ENCODE results near the gene KCNT1.

KCNT1 gene

DNA sequence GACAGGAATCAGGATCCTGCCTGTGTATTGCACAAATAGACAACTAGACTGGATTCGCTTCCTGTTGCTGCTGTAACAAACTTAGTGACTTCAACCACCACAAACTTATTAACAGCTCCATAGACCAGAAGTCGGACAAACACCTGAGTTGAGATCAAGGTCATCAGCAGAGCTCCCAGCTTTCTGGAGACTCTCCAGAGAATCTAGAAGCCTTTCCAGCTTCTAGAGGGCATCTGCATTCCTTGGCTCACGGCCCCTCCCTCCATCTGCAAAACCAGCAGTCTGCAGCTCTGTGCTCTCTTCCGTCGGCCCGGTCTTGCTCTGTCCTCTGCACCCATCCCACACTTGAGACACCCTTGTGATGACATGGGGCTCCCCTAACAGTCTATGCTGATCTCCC lies 99.1 kb downstream of the KCNT1 start:
- Histone ChIP-seq H3K36me3 (no peaks in the 10 kb centered on the region), H3K9ac (no peak overlapping the region), H3K9me3 (no peaks in the 10 kb centered on the region), H3K4me3 (no peak overlapping the region), H3K27ac (peak overlapping the region; percentile 2), H3K27me3 (no peaks in the 10 kb centered on the region), H3K4me1 (peaks cover 43% of the 10 kb centered on the region), H4K20me1 (peaks cover 33% of the 10 kb centered on the region), H3K4me2 (peak overlapping the region; percentile 50)
- TF ChIP-seq Cebpa-rat (IDR thresholded peaks at IDR 0.05) = no peak

DNA sequence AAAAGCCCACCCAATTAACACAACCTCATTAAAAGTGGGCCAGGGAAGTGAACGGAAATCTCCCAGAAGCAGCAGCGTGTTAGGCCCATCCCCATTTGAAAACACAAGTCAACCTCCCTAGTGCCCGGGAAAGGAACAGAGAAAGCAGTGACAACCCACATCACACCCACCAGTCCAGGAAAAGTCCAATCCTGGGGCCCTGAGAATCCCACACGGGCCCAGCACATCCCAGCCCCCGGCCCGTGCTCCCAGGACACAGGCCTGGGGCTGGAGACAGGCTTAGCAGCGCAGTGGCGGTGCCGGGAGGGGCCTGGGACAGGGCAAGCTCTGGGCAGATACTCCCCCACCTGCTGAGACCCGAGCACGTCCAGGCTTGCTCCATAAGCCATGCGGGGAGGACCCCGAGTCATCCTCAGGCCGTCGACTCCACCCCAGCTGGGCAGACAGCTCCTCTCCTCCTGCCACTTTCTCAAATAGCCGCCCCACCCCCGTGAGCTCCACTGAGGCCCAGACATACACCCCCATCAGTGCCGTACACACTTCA lies 101.0 kb downstream of the KCNT1 start:
- no peak overlapping the region for H3K4me3 ChIP-seq
- H3K27ac ChIP-seq = no peak overlapping the region
- H4K20me1 ChIP-seq = peaks cover 50% of the 10 kb centered on the region
- no peak overlapping the region for H3K9ac ChIP-seq
- no peaks in the 10 kb centered on the region for H3K27me3 ChIP-seq
- H3K4me2 ChIP-seq = no peak overlapping the region
- H3K36me3 ChIP-seq = peaks cover 4% of the 10 kb centered on the region; the same call in 1 of the 2 replicates
- H3K9me3 ChIP-seq = no peaks in the 10 kb centered on the region
- H3K4me1 ChIP-seq = peaks cover 51% of the 10 kb centered on the region
- no peak for TF ChIP-seq Cebpa-rat (IDR thresholded peaks at IDR 0.05)

DNA sequence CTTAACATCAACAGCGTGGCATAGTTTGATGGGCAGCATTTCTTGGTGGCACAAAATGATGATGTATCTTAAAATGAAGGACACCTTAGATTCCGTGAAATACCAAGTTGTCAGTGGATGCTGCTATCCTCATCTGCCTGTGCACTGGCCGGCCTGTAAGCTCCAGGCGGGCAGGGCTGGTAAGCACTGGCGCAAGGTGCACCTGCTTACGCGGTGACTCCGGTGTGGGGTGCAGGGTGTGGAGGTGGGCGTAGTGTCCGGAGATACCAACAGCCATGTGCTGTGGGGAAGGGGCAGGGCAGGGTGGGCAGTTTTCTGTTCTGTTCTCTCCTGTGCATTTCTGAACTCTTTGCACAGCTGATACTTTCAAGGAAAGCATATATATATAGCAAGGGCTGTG lies 101.5 kb downstream of the KCNT1 start:
- Histone ChIP-seq H3K4me1 (peaks cover 48% of the 10 kb centered on the region), H3K9ac (no peak overlapping the region), H3K4me3 (no peak overlapping the region), H3K4me2 (no peak overlapping the region), H3K9me3 (no peaks in the 10 kb centered on the region), H3K36me3 (peaks cover 6% of the 10 kb centered on the region; the same call in 1 of the 2 replicates), H3K27ac (no peak overlapping the region), H3K27me3 (no peaks in the 10 kb centered on the region), H4K20me1 (peaks cover 51% of the 10 kb centered on the region)
- no peak for TF ChIP-seq Cebpa-rat (IDR thresholded peaks at IDR 0.05)

DNA sequence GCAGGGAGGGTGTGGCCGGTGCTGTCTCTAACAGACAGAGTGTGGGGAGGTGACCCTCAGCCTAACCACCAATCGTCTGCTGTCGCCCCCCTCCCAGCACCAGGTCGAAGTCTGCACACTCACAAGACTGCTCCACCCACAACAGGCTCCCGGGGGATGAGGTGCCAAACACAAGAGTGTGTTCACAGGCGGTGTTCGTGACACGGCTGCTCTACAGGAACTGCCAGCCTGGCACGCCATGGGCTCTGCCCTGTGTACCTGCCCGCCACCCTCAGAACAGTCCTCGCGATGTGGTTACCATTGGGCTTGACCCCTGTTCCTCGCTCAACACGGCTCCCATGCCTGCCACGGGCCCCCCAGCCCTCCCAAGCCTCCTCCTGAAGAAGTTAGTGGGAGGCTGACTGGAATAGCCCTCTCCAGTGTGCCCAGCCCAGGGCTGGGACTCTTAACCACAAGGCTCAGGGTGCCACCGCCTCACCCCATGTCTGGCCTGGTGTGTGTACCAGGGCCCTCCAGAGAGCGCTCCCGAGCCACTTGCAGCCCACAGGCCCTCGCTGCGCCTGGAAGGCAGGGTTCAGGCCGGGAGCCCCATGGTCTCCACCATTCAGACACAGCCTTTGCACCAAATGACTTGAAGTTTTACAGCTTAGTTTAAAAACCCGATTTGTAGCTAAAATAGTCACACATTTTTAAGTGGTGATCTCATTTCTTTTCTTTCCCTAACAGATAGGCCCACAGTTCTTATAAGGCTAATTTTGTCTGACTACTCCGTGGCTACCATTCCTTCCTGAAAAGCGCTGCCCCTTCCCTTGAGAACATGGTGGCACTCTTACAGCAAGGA lies 102.8 kb downstream of the KCNT1 start:
- peaks cover 46% of the 10 kb centered on the region for H3K4me1 ChIP-seq
- peaks cover 18% of the 10 kb centered on the region for H3K36me3 ChIP-seq
- H3K4me3 ChIP-seq = no peak overlapping the region
- no peaks in the 10 kb centered on the region for H3K27me3 ChIP-seq
- TF ChIP-seq Cebpa-rat (IDR thresholded peaks at IDR 0.05) = no peak
- H3K4me2 ChIP-seq = peak overlapping the region; percentile 70
- peaks cover 51% of the 10 kb centered on the region for H4K20me1 ChIP-seq
- H3K9me3 ChIP-seq = no peaks in the 10 kb centered on the region
- H3K27ac ChIP-seq = no peak overlapping the region
- no peak overlapping the region for H3K9ac ChIP-seq

DNA sequence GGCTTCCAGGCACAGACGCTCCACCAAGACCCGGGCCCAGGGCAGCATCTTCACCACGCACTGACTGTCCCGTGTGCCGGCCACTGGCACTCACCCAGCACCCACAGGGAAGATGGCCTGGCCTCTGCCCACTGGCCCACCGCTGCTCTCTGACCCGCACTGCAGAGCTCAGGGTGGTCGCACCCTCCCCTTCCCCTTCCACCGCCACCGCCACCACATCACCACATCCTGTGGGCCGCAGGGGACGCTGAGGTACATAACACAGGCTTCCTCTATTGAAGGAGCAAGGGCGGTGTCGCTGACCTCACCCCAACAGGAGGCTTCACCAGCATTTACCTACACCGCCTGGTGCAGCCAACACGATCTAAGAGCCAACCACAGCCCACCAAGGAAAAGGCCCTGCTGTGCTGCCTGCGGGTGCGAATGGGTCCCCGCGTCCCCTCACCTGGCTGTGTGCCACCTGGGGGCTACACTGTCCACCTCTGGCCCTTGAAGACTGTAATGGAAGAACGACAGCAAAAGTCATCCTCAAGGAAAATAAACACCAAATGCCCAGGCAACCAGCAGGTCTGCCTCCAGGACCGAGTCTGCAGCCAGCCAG lies 103.5 kb downstream of the KCNT1 start:
- Histone ChIP-seq H3K4me3 (no peak overlapping the region), H4K20me1 (peaks cover 51% of the 10 kb centered on the region), H3K9ac (no peak overlapping the region), H3K27ac (no peak overlapping the region), H3K36me3 (peaks cover 26% of the 10 kb centered on the region), H3K27me3 (no peaks in the 10 kb centered on the region), H3K4me1 (peaks cover 39% of the 10 kb centered on the region), H3K9me3 (no peaks in the 10 kb centered on the region), H3K4me2 (peak overlapping the region; percentile 70)
- TF ChIP-seq Cebpa-rat (IDR thresholded peaks at IDR 0.05) = no peak

DNA sequence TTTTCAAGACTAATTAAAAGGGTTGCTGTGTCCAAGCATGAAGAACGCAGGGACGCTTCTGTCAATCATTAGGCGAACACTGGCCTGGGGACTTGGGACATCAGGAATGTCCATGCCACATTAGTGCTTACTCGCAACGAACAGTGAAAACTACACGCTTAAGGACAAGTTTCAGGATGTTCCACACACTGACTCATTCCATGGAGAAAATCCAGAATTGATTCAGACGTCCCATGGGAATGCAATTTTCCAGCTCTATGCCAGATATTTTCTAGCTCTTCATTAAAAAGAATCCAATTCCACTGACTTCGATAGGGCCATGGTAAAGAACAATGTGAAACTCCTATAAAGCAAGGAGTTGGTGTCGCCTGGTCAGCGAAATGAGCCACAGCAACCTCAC lies 107.2 kb downstream of the KCNT1 start:
- peaks cover 62% of the 10 kb centered on the region for H3K36me3 ChIP-seq
- H3K27ac ChIP-seq = no peak overlapping the region
- no peak overlapping the region for H3K9ac ChIP-seq
- no peaks in the 10 kb centered on the region for H3K27me3 ChIP-seq
- no peak for TF ChIP-seq Cebpa-rat (IDR thresholded peaks at IDR 0.05)
- peaks cover 67% of the 10 kb centered on the region for H4K20me1 ChIP-seq
- H3K4me1 ChIP-seq = peaks cover 36% of the 10 kb centered on the region
- no peak overlapping the region for H3K4me2 ChIP-seq
- no peak overlapping the region for H3K4me3 ChIP-seq
- H3K9me3 ChIP-seq = no peaks in the 10 kb centered on the region

DNA sequence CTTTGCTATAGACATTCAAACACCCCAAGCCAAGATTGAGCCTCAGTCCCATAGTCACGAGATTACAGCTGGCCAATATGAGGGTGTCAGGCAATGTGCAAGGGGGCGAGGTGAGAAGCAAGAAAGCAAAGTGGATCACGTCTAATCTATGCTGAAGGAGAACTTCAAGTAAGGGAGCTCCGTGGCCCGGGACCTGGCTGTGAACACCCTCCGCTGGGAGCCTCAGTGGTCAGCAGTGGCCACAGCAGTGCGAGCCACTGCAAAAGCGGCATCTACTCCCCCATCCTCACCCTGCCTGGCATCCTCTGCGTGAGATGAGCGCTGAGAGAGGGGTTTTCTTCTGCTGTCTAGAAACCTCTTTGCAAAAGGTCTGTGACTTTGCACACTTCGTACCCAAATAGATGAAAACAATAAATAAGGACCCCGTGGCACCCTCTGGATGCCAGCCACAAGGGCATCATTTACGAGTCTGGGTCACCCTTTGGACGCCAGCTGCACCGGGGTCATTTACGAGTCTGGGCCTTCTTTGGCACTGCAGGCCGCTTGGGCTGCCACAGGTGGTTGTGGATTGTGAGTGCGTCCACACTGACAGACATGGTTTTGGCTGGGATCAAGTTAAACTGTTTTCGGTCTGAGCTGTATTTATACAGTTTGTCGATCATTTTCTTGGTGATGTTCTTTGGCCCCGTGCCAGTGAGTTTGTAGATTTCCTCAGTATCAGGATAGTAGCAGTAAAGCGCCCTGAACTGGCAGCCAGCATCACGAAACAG lies 109.0 kb downstream of the KCNT1 start:
- H3K27ac ChIP-seq = no peak overlapping the region
- H3K36me3 ChIP-seq = peaks cover 79% of the 10 kb centered on the region
- H3K9ac ChIP-seq = no peak overlapping the region
- no peaks in the 10 kb centered on the region for H3K27me3 ChIP-seq
- no peak for TF ChIP-seq Cebpa-rat (IDR thresholded peaks at IDR 0.05)
- H3K4me2 ChIP-seq = no peak overlapping the region
- H3K4me1 ChIP-seq = peaks cover 17% of the 10 kb centered on the region
- peaks cover 64% of the 10 kb centered on the region for H4K20me1 ChIP-seq
- H3K4me3 ChIP-seq = no peak overlapping the region
- no peaks in the 10 kb centered on the region for H3K9me3 ChIP-seq

DNA sequence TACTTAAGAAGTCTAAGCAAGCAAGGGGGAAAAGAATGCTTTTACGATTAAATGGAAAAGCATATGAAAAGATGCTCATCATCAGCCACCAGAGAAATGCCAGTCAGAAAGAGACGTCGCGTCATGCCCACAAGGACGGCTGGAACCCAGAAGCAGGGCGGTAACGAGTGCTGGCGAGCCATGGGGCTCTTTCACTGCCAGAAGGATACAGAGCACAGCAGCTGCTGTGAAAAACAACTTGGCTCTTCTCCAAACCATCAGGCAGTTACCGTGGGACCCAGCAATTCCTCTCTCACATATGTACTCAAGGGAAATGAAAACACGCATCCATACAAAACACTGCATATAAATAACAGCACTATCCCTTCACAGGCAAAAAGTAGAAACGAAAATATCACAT lies 109.8 kb downstream of the KCNT1 start:
- Histone ChIP-seq H4K20me1 (peaks cover 66% of the 10 kb centered on the region), H3K4me2 (no peak overlapping the region), H3K9ac (no peak overlapping the region; the same call in 1 of the 2 replicates), H3K27me3 (no peaks in the 10 kb centered on the region), H3K4me3 (no peak overlapping the region), H3K27ac (no peak overlapping the region), H3K9me3 (no peaks in the 10 kb centered on the region), H3K4me1 (peaks cover 10% of the 10 kb centered on the region), H3K36me3 (peaks cover 87% of the 10 kb centered on the region)
- TF ChIP-seq Cebpa-rat (IDR thresholded peaks at IDR 0.05) = no peak

DNA sequence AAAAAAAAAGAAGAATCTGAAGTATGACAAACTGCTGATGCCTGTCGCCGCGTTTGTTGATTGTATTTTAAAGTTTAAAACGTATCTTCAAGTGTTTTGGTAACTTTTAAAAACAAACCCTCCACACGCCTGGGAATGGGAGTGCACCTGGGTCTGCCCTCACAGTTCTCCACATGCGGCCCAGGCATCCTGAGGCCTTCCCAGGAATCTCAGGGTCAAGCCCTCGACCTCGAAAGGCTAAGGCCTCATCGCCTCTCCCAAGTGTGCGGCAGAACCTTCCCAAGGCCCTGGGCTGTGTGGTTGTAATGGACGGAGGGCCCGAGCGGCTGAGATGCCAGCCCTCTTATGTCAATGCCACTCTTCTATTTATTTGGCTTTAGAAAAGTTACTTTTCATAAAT lies 111.0 kb downstream of the KCNT1 start:
- H4K20me1 ChIP-seq = peaks cover 59% of the 10 kb centered on the region
- peaks cover 95% of the 10 kb centered on the region for H3K36me3 ChIP-seq
- H3K4me1 ChIP-seq = peaks cover 9% of the 10 kb centered on the region
- H3K4me3 ChIP-seq = no peak overlapping the region
- H3K27ac ChIP-seq = no peak overlapping the region
- no peak overlapping the region for H3K4me2 ChIP-seq
- H3K9ac ChIP-seq = no peak overlapping the region
- no peak for TF ChIP-seq Cebpa-rat (IDR thresholded peaks at IDR 0.05)
- H3K27me3 ChIP-seq = no peaks in the 10 kb centered on the region
- H3K9me3 ChIP-seq = no peaks in the 10 kb centered on the region

Data from BLaER1 (cell line).